ENCODE data around the gene IGHMBP2. TPM values are rescaled to one million over a fixed set of nuclear protein-coding genes. Genes with fewer than 3 reads are reported as not detected.

The IGHMBP2 gene
- total RNA-seq, 1 experiment from 2014 or later: 27.8 TPM

DNA sequence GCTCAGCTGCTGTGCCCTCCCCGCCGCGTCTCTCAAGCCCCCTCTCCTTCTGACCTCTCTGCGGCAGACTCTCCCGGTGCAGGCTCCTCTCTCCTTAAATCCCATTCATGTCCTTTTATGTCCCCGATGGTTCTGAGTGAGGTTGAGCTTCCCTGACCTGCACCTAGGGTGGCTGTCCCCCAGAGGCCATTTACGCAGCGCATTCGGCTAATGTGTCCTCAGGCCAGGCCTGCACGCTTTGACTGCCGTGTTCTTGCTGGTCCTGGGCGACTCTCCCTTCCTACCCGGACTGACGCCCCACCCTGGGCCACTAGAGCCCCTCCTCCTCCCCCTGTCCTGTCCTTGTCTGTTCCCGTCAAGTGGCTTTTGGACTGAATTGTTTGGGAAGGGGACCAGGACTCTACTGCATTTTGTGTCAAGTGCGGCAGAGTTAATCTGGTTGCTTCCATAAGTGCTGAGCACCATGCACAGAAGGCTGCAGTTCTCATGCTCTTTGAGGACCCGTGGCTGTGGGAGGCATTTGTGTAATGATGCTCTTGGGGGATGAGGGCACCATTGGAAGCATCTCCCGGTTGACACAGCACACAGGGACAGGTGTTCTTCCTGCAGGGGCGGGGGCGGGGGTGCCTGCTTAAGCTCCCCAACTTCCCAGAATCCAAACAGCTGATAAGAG is 37.1 kb downstream of the IGHMBP2 start:
- no peak for ATAC-seq
- ChIA-PET POLR2A (no interaction called here), CTCF (no interaction called here)
- intact Hi-C loops (cut with micrococcal nuclease; ENCODE audit: unreplicated experiment) (no loop called here), in situ Hi-C loops (cut with HindIII; ENCODE audit: low pct_unique_long_range_greater_than_20kb, low sequenced_read_pairs) (no loop called here)
- Histone ChIP-seq H3K9me3 (ENCODE audit: control insufficient read depth, insufficient read depth, low read depth, low read length) (no peaks in the 10 kb centered on the region), H3K27me3 (ENCODE audit: control insufficient read depth, insufficient read depth, low read length) (no peaks in the 10 kb centered on the region), H3K4me1 (ENCODE audit: control insufficient read depth, insufficient read depth, low read length) (no peaks in the 10 kb centered on the region), H3K4me3 (ENCODE audit: low read depth in 2 of 2, low read length in 2 of 2) (no peak overlapping the region), H3K36me3 (ENCODE audit: control insufficient read depth, insufficient read depth, low read length) (no peaks in the 10 kb centered on the region), H3K27ac (ENCODE audit: low read length) (no peak overlapping the region)
- no TSS peak for BruUV-seq (replicated peaks)
- TF ChIP-seq REST (IDR thresholded peaks at IDR 0.05; ENCODE audit: insufficient read depth in 1 of 2, low read depth in 2 of 2, low read length in 1 of 2): no peak
- TF ChIP-seq CTCF (IDR thresholded peaks at IDR 0.05): no peak
- no peak for TF ChIP-seq SIN3A (IDR thresholded peaks at IDR 0.05; ENCODE audit: borderline replicate concordance, insufficient read depth, low read depth, low read length)
- TF ChIP-seq POLR2AphosphoS5 (IDR thresholded peaks at IDR 0.05; ENCODE audit: low read depth, low read length): no peak
- TF ChIP-seq TCF7L2 (IDR thresholded peaks at IDR 0.05; ENCODE audit: low read depth, low read length): no peak
- DNase-seq (ENCODE audit: low read depth, low spot score): no peak

DNA sequence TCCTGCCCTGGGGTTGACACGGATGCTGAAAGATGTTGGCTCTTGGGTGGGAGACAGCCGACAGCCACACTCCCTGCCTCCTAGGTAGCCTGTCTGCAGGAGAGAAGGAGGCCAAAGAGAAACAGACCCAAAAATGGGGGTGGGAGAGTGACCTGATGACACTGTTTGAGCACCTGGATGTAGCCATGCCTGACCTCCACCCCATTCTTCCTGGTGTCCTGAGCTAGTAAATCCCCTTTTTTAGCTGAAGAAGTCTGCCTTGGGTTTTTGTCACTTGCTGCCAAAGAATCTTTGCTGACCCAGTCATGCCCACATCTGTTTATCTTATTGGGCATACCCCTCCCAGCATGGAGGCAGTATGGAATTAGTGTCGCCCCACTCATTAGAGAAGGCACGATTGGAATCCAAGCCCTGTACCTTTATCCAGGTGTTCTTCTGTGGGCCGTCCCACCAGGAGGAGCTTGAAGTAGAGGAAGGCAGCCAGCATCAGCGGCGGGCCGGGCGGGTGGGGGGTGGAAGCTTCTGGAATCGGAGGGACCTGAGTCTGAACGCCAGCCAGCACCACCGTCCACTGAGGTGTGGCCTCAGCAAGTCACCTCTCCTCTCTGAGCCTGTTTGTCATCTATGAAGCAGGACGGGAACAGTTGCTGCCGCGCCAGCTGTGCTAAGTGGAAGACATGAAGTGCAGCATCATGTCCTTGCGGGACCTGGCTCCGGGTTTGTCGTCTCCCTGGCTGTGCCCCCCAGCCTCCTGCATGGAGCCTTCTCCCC is 37.8 kb downstream of the IGHMBP2 start:
- H3K4me3 ChIP-seq (ENCODE audit: low read depth in 2 of 2, low read length in 2 of 2): no peak overlapping the region
- TF ChIP-seq POLR2AphosphoS5 (IDR thresholded peaks at IDR 0.05; ENCODE audit: low read depth, low read length): no peak
- TF ChIP-seq TCF7L2 (IDR thresholded peaks at IDR 0.05; ENCODE audit: low read depth, low read length): no peak
- no peak for TF ChIP-seq REST (IDR thresholded peaks at IDR 0.05; ENCODE audit: insufficient read depth in 1 of 2, low read depth in 2 of 2, low read length in 1 of 2)
- TF ChIP-seq CTCF (IDR thresholded peaks at IDR 0.05): no peak
- TF ChIP-seq SIN3A (IDR thresholded peaks at IDR 0.05; ENCODE audit: borderline replicate concordance, insufficient read depth, low read depth, low read length): no peak
- no peaks in the 10 kb centered on the region for H3K36me3 ChIP-seq (ENCODE audit: control insufficient read depth, insufficient read depth, low read length)
- in situ Hi-C loops (cut with HindIII; ENCODE audit: low pct_unique_long_range_greater_than_20kb, low sequenced_read_pairs) (no loop called here), intact Hi-C loops (cut with micrococcal nuclease; ENCODE audit: unreplicated experiment) (no loop called here)
- POLR2A ChIA-PET: no interaction called here
- H3K27me3 ChIP-seq (ENCODE audit: control insufficient read depth, insufficient read depth, low read length): no peaks in the 10 kb centered on the region
- ATAC-seq: no peak
- H3K27ac ChIP-seq (ENCODE audit: low read length): no peak overlapping the region
- no peak for DNase-seq (ENCODE audit: low read depth, low spot score)
- no TSS peak for BruUV-seq (replicated peaks)
- H3K9me3 ChIP-seq (ENCODE audit: control insufficient read depth, insufficient read depth, low read depth, low read length): no peaks in the 10 kb centered on the region
- CTCF ChIA-PET: no interaction called here
- H3K4me1 ChIP-seq (ENCODE audit: control insufficient read depth, insufficient read depth, low read length): no peaks in the 10 kb centered on the region

Measured in Panc1 (cell line).